ENCODE results near the gene SUPT20HL1. TPM values are rescaled to one million over a fixed set of nuclear protein-coding genes. Genes with fewer than 3 reads are reported as not detected.

Gene SUPT20HL1
- total RNA-seq, 2 experiments from 2014 or later, result not detected

DNA sequence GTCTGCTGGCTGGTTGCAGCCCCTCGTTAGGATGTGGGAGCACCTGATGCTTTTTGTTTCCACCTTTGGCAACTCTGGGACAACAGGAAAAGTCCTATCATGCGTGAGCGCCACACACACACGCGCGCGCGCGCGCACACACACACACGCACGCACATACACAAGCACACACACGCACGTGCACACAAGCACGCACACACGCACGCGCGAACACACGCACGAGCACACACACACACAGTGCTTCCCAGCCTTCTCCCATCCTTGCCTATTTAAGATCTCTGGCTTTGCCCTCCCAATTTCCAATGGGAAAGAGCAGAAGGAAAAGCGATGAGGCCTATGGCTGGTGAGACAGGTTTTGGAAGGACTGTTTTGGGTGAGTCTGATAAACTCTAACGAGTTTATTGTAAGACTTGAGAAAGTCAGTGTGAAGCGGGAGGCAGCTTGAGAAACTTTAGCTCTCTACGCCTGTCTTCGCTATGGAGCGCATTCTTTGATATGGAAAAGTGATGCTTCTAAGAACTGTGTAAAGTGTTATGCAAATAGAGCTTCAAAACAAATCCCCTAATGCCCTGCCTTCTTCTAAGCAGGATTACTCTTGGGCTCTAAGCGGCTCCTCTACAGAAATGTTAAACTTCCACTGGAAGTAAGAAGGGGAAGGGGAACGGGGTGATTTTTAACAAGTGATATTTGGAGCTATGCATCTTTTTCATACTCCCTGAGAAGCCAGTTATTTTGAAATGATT is 11.8 kb downstream of the SUPT20HL1 start:
- Mint-ChIP-seq H3K4me1 (ENCODE audit: low read depth) (peaks cover 4% of the 10 kb centered on the region), H3K36me3 (ENCODE audit: low read depth) (no peaks in the 10 kb centered on the region), H3K27me3 (peaks cover 8% of the 10 kb centered on the region), H3K4me3 (no peak overlapping the region), H3K27ac (no peak overlapping the region), H3K9me3 (no peaks in the 10 kb centered on the region)
- TF ChIP-seq, protein P1, sequence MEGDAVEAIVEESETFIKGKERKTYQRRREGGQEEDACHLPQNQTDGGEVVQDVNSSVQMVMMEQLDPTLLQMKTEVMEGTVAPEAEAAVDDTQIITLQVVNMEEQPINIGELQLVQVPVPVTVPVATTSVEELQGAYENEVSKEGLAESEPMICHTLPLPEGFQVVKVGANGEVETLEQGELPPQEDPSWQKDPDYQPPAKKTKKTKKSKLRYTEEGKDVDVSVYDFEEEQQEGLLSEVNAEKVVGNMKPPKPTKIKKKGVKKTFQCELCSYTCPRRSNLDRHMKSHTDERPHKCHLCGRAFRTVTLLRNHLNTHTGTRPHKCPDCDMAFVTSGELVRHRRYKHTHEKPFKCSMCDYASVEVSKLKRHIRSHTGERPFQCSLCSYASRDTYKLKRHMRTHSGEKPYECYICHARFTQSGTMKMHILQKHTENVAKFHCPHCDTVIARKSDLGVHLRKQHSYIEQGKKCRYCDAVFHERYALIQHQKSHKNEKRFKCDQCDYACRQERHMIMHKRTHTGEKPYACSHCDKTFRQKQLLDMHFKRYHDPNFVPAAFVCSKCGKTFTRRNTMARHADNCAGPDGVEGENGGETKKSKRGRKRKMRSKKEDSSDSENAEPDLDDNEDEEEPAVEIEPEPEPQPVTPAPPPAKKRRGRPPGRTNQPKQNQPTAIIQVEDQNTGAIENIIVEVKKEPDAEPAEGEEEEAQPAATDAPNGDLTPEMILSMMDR (IDR thresholded peaks at IDR 0.05), result no peak
- CTCF ChIA-PET, result interaction anchor here (0.6 to 3.9 kb wide), 24 partner anchors 8 to 227 kb away, joined by 3 to 30 read pairs (median 6); no protein-coding TSS in a partner anchor
- POLR2A ChIA-PET, result interaction anchor here (0.9 kb wide), 1 partner anchor 127 kb away, joined by 3 read pairs; no protein-coding TSS in a partner anchor
- intact Hi-C loops (cut with micrococcal nuclease), result no loop called here
- no peak for ATAC-seq
- DNase-seq, result no peak

GRCh38 chrX:24375600-24376131 is 15.2 kb downstream of the SUPT20HL1 start:
- TF ChIP-seq, protein P1 (IDR thresholded peaks at IDR 0.05), result no peak
- ChIA-PET POLR2A (no interaction called here), CTCF (no interaction called here)
- peaks cover 4% of the 10 kb centered on the region for H3K4me1 Mint-ChIP-seq (ENCODE audit: low read depth)
- DNase-seq, result no peak
- H3K9me3 Mint-ChIP-seq, result no peaks in the 10 kb centered on the region
- peaks cover 8% of the 10 kb centered on the region for H3K27me3 Mint-ChIP-seq
- H3K27ac Mint-ChIP-seq, result no peak overlapping the region
- no peaks in the 10 kb centered on the region for H3K36me3 Mint-ChIP-seq (ENCODE audit: low read depth)
- ATAC-seq, result no peak
- H3K4me3 Mint-ChIP-seq, result no peak overlapping the region
- intact Hi-C loops (cut with micrococcal nuclease), result no loop called here

DNA sequence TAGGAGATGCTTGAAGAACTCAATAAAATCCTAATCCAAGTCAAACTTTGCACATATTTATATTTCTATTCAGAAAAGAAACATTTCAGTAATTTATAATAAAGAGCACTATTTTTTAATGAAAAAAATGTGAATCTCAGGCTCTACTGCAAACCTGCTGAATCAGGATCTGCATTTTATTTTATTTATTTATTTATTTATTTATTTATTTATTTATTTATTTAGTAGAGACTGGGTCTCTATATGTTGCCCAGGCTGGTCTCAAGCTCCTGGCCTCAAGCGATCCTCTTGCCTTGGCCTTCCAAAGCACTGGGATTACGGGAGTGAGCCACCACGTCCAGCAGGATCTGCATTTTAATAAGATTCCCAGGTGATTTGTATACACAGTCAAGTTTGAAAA is 16.0 kb downstream of the SUPT20HL1 start:
- CTCF ChIA-PET, result no interaction called here
- no peak for ATAC-seq
- intact Hi-C loops (cut with micrococcal nuclease), result no loop called here
- Mint-ChIP-seq H3K4me1 (ENCODE audit: low read depth) (no peaks in the 10 kb centered on the region), H3K36me3 (ENCODE audit: low read depth) (no peaks in the 10 kb centered on the region), H3K9me3 (no peaks in the 10 kb centered on the region), H3K4me3 (no peak overlapping the region), H3K27ac (no peak overlapping the region), H3K27me3 (peaks cover 4% of the 10 kb centered on the region)
- POLR2A ChIA-PET, result no interaction called here
- DNase-seq, result no peak
- TF ChIP-seq, protein P1 (IDR thresholded peaks at IDR 0.05), result no peak

DNA sequence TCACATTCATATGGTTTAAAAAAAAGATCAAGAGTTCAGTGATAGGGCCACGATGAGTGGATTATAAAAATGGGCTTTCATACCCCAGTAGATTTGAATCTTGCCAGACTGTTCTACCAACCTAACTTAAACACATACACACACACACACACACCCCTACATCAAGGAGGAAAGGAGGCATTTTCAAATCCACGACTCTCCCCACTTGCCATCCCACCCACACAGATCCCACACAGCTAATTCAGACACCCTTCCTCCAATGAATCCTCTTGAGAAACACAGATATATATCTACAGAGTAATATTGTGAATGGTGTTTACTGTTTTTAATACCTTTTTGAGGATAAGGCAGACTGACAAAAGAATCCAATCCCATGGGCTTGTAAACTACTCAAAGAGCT is 16.8 kb downstream of the SUPT20HL1 start:
- intact Hi-C loops (cut with micrococcal nuclease), result no loop called here
- Mint-ChIP-seq H3K4me3 (no peak overlapping the region), H3K4me1 (ENCODE audit: low read depth) (no peaks in the 10 kb centered on the region), H3K27me3 (peaks cover 3% of the 10 kb centered on the region), H3K9me3 (no peaks in the 10 kb centered on the region), H3K27ac (no peak overlapping the region), H3K36me3 (ENCODE audit: low read depth) (no peaks in the 10 kb centered on the region)
- TF ChIP-seq, protein P1 (IDR thresholded peaks at IDR 0.05), result no peak
- DNase-seq (no peak), ATAC-seq (no peak)
- ChIA-PET CTCF (no interaction called here), POLR2A (no interaction called here)

DNA sequence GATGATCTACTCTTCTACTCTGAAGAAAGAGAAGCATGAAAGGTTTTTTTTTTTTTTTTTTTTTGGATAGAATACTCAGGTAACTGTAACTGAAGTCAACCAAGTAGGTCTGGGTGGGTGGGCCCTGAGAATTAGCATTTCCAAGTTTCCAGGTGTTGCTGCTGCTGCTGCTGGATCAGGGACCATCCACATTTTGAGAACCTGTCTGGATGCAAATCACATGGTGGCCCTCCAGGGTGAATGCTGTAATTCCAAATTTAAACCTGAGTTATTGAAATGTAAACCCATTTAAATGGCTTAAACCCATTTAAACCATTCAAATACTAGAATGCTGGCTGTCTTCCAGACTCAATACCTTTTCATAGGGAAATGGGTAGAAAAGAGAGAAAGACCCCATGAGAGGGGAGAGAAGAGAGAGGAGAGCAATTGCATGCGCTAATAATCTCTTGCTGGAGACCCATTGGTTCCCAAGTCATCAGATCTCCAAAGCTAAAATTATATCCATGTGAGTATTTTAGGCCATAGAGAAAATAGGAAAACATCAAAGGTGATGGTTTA is 17.6 kb downstream of the SUPT20HL1 start:
- TF ChIP-seq, protein P1 (IDR thresholded peaks at IDR 0.05), result no peak
- H3K9me3 Mint-ChIP-seq, result no peaks in the 10 kb centered on the region
- H3K27ac Mint-ChIP-seq, result no peak overlapping the region
- H3K4me1 Mint-ChIP-seq (ENCODE audit: low read depth), result no peaks in the 10 kb centered on the region
- POLR2A ChIA-PET, result no interaction called here
- intact Hi-C loops (cut with micrococcal nuclease), result no loop called here
- CTCF ChIA-PET, result no interaction called here
- ATAC-seq (no peak), DNase-seq (no peak)
- peaks cover 3% of the 10 kb centered on the region for H3K27me3 Mint-ChIP-seq
- no peaks in the 10 kb centered on the region for H3K36me3 Mint-ChIP-seq (ENCODE audit: low read depth)
- H3K4me3 Mint-ChIP-seq, result no peak overlapping the region
